Osteocyte (in vitro differentiated cells): ENCODE results near the gene USP7. TPM values are rescaled to one million over a fixed set of nuclear protein-coding genes. Genes with fewer than 3 reads are reported as not detected.

ENCODE experiments used
- DNase-seq: peaks from one replicate; pipeline ENCODE4 v3.0.0; 2021; ENCODE audit warnings: mixed read lengths; ENCODE audit not compliant: unreplicated experiment; ENCODE audit errors: extremely low spot score
- H3K27ac Mint-ChIP-seq: one replicate; pipeline ENCODE4 v1.8.0; 2021; ENCODE audit warnings: mild to moderate bottlenecking, mixed read lengths; ENCODE audit not compliant: unreplicated experiment
- H3K27me3 Mint-ChIP-seq: one replicate; pipeline ENCODE4 v1.8.0; 2021; ENCODE audit warnings: mixed read lengths; ENCODE audit not compliant: unreplicated experiment
- H3K36me3 Mint-ChIP-seq: one replicate; pipeline ENCODE4 v1.8.0; 2021; ENCODE audit warnings: mixed read lengths; ENCODE audit not compliant: unreplicated experiment
- H3K4me1 Mint-ChIP-seq: one replicate; pipeline ENCODE4 v1.8.0; 2021; ENCODE audit warnings: mixed read lengths; ENCODE audit not compliant: unreplicated experiment
- H3K4me3 Mint-ChIP-seq: one replicate; pipeline ENCODE4 v1.8.0; 2021; ENCODE audit warnings: mild to moderate bottlenecking, moderate library complexity, mixed read lengths; ENCODE audit not compliant: unreplicated experiment
- H3K9me3 Mint-ChIP-seq: one replicate; pipeline ENCODE4 v1.8.0; 2021; ENCODE audit warnings: mixed read lengths; ENCODE audit not compliant: unreplicated experiment
- total RNA-seq: library from RNA; stranded (reverse); gene quantifications from 2 replicates; pipeline ENCODE4 v1.2.1, GENCODE V29; 2021
- TF ChIP-seq, protein P1 (sequence below): fragments of 200-600 bp; sonication (generic); IDR thresholded peaks from 2 replicates; pipeline ENCODE4 v1.5.0; 2021; ENCODE audit warnings: antibody characterized with exemption, mild to moderate bottlenecking, moderate library complexity

The USP7 gene
- total RNA-seq, 1 donor from 2014 or later: 88.2 TPM

DNA sequence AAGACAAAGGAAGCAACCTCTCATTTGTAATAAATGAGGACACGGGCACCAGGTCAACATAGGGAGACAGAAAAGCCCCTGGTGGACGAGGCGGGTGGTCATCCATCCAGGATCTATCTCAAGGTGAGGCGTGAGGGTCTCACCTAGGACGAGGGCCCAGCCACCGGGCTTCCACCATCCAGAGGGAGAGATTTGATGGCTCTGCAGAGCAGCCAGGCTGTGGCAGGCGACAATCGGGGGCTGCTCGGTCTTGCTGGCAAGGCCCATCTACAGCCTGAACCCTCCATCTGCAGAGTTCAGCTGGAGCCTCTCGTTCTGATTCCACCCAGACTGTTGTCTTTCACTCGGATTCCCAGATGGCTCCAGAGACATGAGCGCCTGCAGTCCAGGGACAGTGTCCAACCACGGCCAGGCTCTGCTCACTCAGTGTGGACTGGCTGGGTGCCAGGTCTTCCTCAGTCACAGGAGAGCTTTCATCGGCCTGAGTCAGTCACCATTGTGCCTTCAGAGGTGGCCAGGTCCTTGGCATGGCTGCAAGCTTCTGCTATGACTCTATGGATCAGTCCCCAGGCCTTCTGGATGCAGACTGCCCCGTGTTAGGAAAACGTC, 75.7 kb downstream of the USP7 start:
- no peak for DNase-seq
- TF ChIP-seq, protein P1, sequence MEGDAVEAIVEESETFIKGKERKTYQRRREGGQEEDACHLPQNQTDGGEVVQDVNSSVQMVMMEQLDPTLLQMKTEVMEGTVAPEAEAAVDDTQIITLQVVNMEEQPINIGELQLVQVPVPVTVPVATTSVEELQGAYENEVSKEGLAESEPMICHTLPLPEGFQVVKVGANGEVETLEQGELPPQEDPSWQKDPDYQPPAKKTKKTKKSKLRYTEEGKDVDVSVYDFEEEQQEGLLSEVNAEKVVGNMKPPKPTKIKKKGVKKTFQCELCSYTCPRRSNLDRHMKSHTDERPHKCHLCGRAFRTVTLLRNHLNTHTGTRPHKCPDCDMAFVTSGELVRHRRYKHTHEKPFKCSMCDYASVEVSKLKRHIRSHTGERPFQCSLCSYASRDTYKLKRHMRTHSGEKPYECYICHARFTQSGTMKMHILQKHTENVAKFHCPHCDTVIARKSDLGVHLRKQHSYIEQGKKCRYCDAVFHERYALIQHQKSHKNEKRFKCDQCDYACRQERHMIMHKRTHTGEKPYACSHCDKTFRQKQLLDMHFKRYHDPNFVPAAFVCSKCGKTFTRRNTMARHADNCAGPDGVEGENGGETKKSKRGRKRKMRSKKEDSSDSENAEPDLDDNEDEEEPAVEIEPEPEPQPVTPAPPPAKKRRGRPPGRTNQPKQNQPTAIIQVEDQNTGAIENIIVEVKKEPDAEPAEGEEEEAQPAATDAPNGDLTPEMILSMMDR: no peak
- no peaks in the 10 kb centered on the region for H3K27me3 Mint-ChIP-seq

DNA sequence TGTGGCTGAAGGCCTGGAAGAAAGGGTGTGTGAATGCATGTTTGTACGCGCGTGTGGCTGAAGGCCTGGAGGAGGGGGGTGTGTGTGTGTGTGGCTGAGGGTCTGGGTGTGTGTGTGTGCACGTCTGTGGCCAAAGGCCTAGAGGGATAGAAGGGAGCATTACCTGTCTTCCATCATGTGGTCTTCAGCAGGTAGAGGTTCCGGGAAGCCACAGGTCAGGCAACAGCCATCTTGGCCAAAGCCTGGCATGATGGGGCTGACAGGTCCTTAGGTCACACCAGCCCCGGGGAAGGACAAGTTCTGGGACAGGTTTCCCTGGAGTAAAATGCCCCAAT, 76.3 kb downstream of the USP7 start:
- Mint-ChIP-seq H3K9me3 (no peaks in the 10 kb centered on the region), H3K4me3 (no peak overlapping the region), H3K27ac (no peak overlapping the region), H3K4me1 (peaks cover 21% of the 10 kb centered on the region), H3K36me3 (peaks cover 26% of the 10 kb centered on the region), H3K27me3 (no peaks in the 10 kb centered on the region)
- TF ChIP-seq, protein P1: no peak
- DNase-seq: no peak

More for the DNA sequence above, 75.7 kb downstream of the USP7 start:
- H3K36me3 Mint-ChIP-seq: peaks cover 31% of the 10 kb centered on the region
- H3K27ac Mint-ChIP-seq: no peak overlapping the region
- peaks cover 21% of the 10 kb centered on the region for H3K4me1 Mint-ChIP-seq
- no peaks in the 10 kb centered on the region for H3K9me3 Mint-ChIP-seq
- no peak overlapping the region for H3K4me3 Mint-ChIP-seq

DNA sequence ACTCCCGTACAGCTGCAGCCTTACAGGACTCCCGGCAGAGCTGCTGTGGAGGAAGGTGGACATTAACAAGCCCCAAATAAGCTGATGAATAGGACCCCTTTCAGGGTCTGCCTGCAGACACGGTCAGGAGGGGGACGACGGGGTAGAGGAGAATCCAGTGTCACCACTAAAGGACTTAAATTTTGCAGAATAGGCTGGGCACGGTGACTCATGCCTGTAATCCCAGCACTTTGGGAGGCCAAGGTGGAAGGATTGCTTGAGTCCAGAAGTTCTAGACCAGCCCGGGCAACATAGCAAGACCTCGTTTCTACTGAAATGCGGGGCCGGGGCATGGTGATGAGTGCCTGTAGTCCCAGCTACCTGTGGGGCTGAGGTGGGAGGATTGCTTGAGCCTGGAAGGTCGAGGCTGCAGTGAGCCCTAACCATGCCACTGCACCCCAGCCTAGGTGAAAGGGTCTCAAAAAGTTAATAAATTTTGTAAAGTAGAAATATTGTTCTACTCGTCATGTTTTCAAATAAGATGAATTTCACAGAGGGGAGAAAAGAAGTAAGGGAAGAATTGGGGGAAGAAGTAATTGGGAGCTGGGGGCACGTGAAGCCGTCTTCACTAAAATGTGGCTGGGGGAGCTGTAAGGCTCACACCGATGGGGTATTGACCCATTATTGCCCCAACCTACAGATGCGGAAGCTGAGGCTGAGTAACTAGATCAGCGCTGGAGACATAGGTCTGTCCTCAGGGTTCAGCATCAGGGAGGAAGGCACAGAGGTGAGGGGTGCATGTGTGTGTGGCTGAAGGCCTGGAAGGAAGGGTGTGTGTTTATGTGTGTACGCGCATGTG, 76.9 kb downstream of the USP7 start:
- H3K27ac Mint-ChIP-seq: no peak overlapping the region
- H3K9me3 Mint-ChIP-seq: no peaks in the 10 kb centered on the region
- H3K27me3 Mint-ChIP-seq: no peaks in the 10 kb centered on the region
- TF ChIP-seq, protein P1: no peak
- H3K4me1 Mint-ChIP-seq: peaks cover 19% of the 10 kb centered on the region
- peaks cover 26% of the 10 kb centered on the region for H3K36me3 Mint-ChIP-seq
- H3K4me3 Mint-ChIP-seq: no peak overlapping the region
- DNase-seq: no peak

DNA sequence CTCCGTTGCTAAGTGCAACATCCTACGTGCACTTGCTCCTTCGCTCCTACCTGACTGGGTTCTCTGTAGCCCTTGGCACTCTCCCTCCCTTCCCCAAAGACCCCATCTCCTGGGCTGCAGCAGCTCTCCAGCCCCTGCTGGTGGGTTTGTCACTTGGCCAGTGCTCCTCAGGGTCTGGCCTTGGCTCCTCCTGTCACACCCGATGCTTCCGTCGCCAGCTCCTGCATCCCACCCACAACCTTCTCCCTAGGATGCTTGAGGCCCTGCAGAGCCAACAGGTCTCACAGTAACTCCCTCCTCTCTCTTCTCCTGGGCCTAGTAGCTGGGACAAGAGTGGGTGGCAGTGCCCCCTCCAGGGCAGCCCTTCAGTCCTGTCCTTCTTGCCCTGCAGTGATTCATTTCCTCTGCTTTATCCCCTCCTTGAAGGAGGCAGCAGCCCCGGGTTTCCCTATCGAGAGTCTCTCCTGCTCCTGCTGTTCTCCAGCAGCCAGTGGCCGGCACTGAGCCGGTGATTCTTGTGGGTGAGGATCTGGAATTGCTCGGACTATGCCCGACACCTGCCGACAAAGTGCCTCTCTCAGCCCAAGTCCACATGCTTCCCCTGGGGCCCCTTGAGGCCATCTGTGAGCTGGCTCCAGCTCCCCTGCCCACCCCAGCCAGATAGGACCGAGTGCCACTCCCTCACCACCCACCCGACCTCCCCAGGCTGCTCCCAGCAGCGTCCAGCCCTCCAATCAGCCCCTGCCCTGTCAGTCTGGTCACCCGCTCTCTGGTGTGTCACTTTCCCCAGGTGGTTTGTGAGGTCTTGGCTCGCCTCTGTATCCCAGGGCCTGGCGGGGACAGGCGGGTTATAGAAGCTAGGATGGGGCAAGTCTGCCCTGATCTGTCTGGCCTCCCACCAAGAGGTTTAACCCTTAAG, 77.8 kb downstream of the USP7 start:
- H3K27me3 Mint-ChIP-seq: no peaks in the 10 kb centered on the region
- TF ChIP-seq, protein P1: no peak
- no peak for DNase-seq
- no peak overlapping the region for H3K4me3 Mint-ChIP-seq
- peaks cover 19% of the 10 kb centered on the region for H3K36me3 Mint-ChIP-seq
- H3K9me3 Mint-ChIP-seq: no peaks in the 10 kb centered on the region
- H3K4me1 Mint-ChIP-seq: peaks cover 16% of the 10 kb centered on the region
- no peak overlapping the region for H3K27ac Mint-ChIP-seq
